ENCODE results near the gene THRA. TPM values are rescaled to one million over a fixed set of nuclear protein-coding genes. Genes with fewer than 3 reads are reported as not detected.

Gene THRA
- total RNA-seq, 2 donors from 2014 or later: 64.8 to 75.0 TPM

DNA sequence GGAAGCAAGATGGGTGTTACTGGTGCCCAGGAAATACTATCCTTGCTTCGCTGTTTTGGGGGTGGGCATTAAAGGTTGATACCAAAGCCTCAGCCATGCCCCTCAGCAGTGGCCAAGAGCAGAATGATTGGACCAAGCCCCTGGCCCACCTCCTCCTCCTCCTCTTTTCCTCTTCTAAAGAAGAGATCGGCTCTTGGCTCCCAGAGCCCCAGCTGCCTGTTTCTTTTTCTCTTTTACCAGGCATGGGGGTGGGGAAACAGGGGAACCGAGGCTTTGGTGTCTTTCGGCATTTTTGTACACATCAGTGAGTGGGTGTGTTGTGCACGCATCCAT lies 5.8 kb downstream of the THRA start:
- DNase-seq (ENCODE audit: low spot score): no peak
- TF ChIP-seq, protein P1, sequence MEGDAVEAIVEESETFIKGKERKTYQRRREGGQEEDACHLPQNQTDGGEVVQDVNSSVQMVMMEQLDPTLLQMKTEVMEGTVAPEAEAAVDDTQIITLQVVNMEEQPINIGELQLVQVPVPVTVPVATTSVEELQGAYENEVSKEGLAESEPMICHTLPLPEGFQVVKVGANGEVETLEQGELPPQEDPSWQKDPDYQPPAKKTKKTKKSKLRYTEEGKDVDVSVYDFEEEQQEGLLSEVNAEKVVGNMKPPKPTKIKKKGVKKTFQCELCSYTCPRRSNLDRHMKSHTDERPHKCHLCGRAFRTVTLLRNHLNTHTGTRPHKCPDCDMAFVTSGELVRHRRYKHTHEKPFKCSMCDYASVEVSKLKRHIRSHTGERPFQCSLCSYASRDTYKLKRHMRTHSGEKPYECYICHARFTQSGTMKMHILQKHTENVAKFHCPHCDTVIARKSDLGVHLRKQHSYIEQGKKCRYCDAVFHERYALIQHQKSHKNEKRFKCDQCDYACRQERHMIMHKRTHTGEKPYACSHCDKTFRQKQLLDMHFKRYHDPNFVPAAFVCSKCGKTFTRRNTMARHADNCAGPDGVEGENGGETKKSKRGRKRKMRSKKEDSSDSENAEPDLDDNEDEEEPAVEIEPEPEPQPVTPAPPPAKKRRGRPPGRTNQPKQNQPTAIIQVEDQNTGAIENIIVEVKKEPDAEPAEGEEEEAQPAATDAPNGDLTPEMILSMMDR (IDR thresholded peaks at IDR 0.05): no peak
- Histone ChIP-seq H3K4me3 (peak overlapping the region; percentile 54), H3K36me3 (no peaks in the 10 kb centered on the region), H3K9me3 (no peaks in the 10 kb centered on the region), H3K27me3 (replicated peaks; ENCODE audit: insufficient read depth) (no peaks in the 10 kb centered on the region), H3K27ac (peak overlapping the region; percentile 74 to 95), H3K4me1 (ENCODE audit: control insufficient read depth in 1 of 2, low read depth in 2 of 2) (peaks cover 77 to 93% of the 10 kb centered on the region in 2 donors)
- ATAC-seq (ENCODE audit: insufficient number of reproducible peaks, low FRiP score, low read depth): no peak

DNA sequence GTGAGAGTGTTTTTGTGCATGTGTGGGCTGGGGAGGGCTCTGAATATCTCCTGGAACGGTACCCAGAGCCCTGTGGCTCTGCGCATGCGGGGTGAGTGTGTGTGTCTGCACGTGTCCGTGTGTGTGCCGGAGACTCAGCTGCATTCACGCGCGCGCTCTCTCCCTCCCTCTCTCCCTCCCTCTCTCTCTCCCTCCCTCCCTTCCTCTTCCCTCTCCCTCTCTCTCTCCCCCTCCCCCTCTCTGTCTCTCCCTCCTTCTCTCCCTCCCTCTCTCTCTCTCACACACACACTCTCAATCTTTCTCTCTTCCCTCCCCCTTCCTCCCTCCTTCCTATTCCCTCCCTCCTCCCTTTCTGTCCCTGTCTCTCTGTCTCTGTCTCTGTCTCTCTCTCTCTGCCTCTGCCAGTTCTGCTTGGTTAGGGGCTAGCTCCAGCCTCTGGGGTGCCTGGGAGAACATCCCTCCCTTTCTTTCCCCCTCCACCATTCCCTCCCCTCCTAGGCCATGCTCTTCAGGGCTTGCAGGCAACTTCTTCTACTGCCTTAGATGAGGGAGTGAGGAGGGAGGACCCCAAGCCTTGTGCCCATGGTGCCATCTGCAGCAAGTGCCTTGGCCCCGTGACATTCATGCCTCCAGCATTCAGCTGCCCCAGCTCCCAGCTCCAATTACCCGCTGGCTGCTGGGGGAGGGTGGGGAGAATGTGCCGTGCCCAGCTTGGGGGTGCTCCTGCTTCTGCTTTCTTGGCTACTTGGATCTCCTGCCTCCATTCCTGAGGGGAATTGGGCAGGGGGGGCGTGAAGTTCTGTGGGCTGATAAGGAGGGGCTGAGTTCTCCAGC lies 6.4 kb downstream of the THRA start:
- peaks cover 79 to 96% of the 10 kb centered on the region in 2 donors for H3K4me1 ChIP-seq (ENCODE audit: control insufficient read depth in 1 of 2, low read depth in 2 of 2)

DNA sequence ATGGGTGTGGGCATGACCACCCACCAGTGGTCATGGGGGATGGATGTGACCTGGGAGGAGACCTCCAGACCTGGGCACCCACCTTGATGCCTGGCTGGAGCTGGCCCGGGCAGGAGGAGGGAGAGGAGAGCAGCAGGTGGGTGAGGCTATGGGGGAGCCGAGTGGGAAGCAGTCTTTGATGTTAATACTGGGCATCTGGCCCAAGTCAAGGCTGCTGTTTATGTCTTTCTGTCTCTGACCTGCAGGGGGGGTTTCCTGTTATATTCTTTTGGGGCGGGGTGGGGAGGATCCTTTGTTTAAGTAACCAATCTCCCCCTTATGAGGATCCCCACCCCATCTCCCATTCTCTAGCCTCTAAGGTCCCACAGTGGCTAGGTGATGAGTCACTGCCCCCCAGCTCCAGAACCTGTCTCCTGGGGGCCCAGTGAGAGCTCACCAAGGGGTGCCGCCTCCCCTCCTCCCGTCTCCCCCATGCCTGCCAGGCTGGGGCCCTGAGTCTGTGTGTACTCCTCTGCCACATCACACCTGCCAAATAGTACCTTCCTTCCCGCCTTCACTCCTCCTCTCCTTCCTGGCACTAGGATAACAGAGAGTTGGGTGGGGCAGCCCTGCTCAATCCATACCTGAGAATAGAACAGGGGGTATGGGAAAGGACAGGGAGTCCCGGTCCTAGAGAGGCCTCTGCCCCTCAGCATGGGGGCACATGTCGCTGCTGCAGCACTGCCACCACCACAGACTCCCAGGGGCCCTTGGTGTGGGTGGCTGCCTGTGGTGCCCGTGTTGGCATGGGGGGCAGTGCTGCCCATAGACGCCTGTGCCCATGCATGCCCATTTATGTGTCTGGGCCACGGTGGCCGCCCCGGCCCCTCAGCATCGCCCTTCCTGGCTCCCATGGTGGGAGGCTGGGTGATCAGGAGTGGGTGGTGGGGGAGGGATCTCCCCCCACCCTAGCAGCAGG lies 7.3 kb downstream of the THRA start:
- no peak for ATAC-seq (ENCODE audit: insufficient number of reproducible peaks, low FRiP score, low read depth)
- no peak for DNase-seq (ENCODE audit: low spot score)
- TF ChIP-seq, protein P1 (IDR thresholded peaks at IDR 0.05): no peak

More for the DNA sequence above, 6.4 kb downstream of the THRA start:
- peaks cover under 1% of the 10 kb centered on the region for H3K36me3 ChIP-seq
- DNase-seq (ENCODE audit: low spot score): peak; percentile 86
- H3K9me3 ChIP-seq: no peaks in the 10 kb centered on the region
- ATAC-seq (ENCODE audit: insufficient number of reproducible peaks, low FRiP score, low read depth): peak; percentile 39
- TF ChIP-seq, protein P1 (IDR thresholded peaks at IDR 0.05): no peak
- H3K27me3 ChIP-seq (replicated peaks; ENCODE audit: insufficient read depth): no peaks in the 10 kb centered on the region
- H3K27ac ChIP-seq: peak overlapping the region; percentile 92 to 95
- peak overlapping the region; percentile 54 for H3K4me3 ChIP-seq

DNA sequence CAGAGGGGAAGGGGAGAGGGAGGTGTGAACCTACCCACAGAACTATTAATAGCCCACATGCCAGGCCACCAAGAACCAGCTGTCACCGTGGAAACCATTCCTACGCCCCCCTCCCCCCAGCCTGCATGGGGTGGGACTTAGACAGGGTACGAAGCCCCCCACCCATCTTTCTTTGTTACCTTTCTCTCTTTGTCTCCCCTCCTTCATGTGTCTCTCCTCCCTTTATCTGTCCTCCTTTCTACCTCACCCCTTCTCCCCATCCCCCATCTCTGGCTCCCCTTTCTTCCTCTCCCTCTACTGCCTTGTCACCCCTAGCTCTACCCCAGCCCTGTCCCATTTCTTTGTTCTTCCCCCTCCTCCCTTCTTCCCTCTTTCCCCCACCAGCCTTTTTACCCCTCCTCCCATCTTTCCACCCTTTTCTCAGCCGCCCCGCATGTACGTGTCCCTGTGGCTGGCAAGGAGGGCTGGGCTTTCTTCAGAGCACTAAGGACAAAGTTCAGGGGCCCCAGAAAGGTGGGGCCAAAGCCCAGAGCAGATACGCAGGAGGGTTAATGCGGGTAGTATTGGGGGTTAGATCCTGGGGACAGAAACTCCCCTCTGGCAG lies 8.0 kb downstream of the THRA start:
- Histone ChIP-seq H3K27ac (peak overlapping the region; percentile 92 to 95), H3K4me3 (peak overlapping the region; percentile 54), H3K27me3 (replicated peaks; ENCODE audit: insufficient read depth) (no peaks in the 10 kb centered on the region), H3K36me3 (peaks cover 5% of the 10 kb centered on the region), H3K4me1 (ENCODE audit: control insufficient read depth in 1 of 2, low read depth in 2 of 2) (peaks cover 79 to 98% of the 10 kb centered on the region in 2 donors), H3K9me3 (no peaks in the 10 kb centered on the region)
- DNase-seq (ENCODE audit: low spot score) (no peak), ATAC-seq (ENCODE audit: insufficient number of reproducible peaks, low FRiP score, low read depth) (no peak)
- TF ChIP-seq, protein P1 (IDR thresholded peaks at IDR 0.05): no peak

More for the DNA sequence above, 7.3 kb downstream of the THRA start:
- H3K36me3 ChIP-seq: peaks cover 5% of the 10 kb centered on the region
- peak overlapping the region; percentile 92 to 95 for H3K27ac ChIP-seq
- peak overlapping the region; percentile 54 for H3K4me3 ChIP-seq
- H3K27me3 ChIP-seq (replicated peaks; ENCODE audit: insufficient read depth): no peaks in the 10 kb centered on the region
- peaks cover 79 to 96% of the 10 kb centered on the region in 2 donors for H3K4me1 ChIP-seq (ENCODE audit: control insufficient read depth in 1 of 2, low read depth in 2 of 2)
- H3K9me3 ChIP-seq: no peaks in the 10 kb centered on the region
